Chondrocyte (in vitro differentiated cells): Measurements from ENCODE around the gene ANO4. TPM values are rescaled to one million over a fixed set of nuclear protein-coding genes. Genes with fewer than 3 reads are reported as not detected.
A peak's percentile ranks its signal among the peaks of the same experiment; 100 is the strongest.

ENCODE experiments used
- DNase-seq: peaks from one replicate; pipeline ENCODE4 v3.0.0; 2021; ENCODE audit warnings: mixed read lengths, low spot score
- H3K27ac Mint-ChIP-seq: one replicate; pipeline ENCODE4 v1.8.0; 2021; ENCODE audit warnings: mild to moderate bottlenecking, moderate library complexity, mixed read lengths; ENCODE audit not compliant: unreplicated experiment
- H3K27me3 Mint-ChIP-seq: 2 replicates; pipeline ENCODE4 v1.8.0; 2021; ENCODE audit warnings: low read depth, mixed read lengths
- H3K36me3 Mint-ChIP-seq: 2 replicates; pipeline ENCODE4 v1.8.0; 2021; ENCODE audit warnings: low read depth, mixed read lengths
- H3K4me1 Mint-ChIP-seq: 2 replicates; pipeline ENCODE4 v1.8.0; 2021; ENCODE audit warnings: low read depth, mild to moderate bottlenecking, mixed read lengths
- H3K4me3 Mint-ChIP-seq: one replicate; pipeline ENCODE4 v1.8.0; 2021; ENCODE audit warnings: mild to moderate bottlenecking, moderate library complexity, mixed read lengths; ENCODE audit not compliant: unreplicated experiment
- H3K9me3 Mint-ChIP-seq: 2 replicates; pipeline ENCODE4 v1.8.0; 2021; ENCODE audit warnings: low read depth, mixed read lengths
- total RNA-seq: library from RNA; stranded (reverse); gene quantifications from 3 replicates; pipeline ENCODE4 v1.2.1, GENCODE V29; 2021
- TF ChIP-seq, protein P1 (sequence below): fragments of 200-600 bp; sonication (generic); IDR thresholded peaks from 2 replicates; pipeline ENCODE4 v1.5.0; 2021; ENCODE audit warnings: antibody characterized with exemption, mild to moderate bottlenecking, moderate library complexity

ANO4 gene
- total RNA-seq, 1 donor from 2014 or later: 9.2 TPM

DNA sequence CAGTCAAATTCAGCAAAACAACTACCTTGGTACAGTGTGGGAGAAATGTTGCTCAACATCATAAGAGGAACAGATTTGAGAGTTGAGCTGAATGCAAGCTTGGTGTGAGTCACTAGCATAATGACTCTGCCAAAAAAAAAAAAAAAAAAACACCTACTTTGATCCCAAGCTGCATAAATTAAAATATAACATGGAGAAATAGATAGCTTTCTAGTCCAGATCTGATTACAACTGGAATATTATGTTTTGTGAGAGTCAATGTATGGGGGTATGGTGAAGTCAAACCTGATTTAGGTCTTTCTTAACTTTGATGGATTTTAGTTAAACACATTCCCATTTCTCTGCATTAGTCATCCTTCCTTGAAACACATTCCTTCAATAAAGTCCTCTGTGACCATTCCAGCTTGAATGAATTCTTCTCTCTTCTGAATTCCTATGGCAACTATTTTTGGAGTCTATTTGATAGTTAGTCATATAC, 227.4 kb downstream of the ANO4 start:
- peak overlapping the region; percentile 94 for H3K27ac Mint-ChIP-seq
- TF ChIP-seq, protein P1, sequence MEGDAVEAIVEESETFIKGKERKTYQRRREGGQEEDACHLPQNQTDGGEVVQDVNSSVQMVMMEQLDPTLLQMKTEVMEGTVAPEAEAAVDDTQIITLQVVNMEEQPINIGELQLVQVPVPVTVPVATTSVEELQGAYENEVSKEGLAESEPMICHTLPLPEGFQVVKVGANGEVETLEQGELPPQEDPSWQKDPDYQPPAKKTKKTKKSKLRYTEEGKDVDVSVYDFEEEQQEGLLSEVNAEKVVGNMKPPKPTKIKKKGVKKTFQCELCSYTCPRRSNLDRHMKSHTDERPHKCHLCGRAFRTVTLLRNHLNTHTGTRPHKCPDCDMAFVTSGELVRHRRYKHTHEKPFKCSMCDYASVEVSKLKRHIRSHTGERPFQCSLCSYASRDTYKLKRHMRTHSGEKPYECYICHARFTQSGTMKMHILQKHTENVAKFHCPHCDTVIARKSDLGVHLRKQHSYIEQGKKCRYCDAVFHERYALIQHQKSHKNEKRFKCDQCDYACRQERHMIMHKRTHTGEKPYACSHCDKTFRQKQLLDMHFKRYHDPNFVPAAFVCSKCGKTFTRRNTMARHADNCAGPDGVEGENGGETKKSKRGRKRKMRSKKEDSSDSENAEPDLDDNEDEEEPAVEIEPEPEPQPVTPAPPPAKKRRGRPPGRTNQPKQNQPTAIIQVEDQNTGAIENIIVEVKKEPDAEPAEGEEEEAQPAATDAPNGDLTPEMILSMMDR: no peak
- H3K4me3 Mint-ChIP-seq: no peak overlapping the region
- peaks cover 9% of the 10 kb centered on the region for H3K9me3 Mint-ChIP-seq
- H3K4me1 Mint-ChIP-seq: peaks cover 33% of the 10 kb centered on the region
- H3K27me3 Mint-ChIP-seq: no peaks in the 10 kb centered on the region
- DNase-seq: no peak
- H3K36me3 Mint-ChIP-seq: no peaks in the 10 kb centered on the region

DNA sequence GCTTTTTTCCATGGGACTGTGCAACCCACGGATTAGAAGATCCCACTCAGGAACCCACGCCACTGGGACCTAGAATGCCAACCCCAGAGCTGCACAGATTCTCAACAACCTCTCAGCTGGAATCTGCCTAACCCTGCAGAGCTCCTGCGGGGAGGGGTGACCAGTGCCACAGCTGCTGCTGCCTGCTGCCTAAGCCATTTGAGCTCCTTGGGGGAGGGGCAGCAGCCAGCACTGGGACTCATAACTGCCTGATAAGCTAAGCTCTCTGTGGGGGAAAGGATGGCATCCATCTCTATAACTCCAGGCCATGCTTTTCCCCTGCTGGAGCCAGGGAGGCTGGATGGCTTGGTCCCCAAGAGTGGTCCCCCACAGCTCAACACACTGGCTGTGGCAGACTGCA, 232.6 kb downstream of the ANO4 start:
- Mint-ChIP-seq H3K9me3 (peaks cover 38% of the 10 kb centered on the region), H3K4me1 (peaks cover 5% of the 10 kb centered on the region)

DNA sequence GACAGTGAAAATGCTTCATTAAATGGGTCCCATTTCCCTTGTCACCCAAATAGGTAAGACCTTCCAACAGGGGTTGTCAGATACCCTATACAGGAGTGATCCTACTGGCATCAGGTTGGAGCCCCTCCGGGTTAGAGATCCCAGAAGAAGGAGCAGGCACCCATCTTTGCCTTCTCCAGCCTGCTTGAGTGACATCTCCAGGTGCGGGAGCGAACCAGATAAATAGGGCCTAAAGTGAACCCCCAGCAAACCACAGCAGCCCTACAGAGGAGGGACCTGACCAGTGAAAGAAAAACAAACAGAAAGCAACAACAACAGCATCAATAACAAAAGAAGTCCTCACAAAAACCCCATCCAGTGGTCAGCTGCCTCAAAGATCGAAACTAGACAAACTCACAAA, 233.2 kb downstream of the ANO4 start:
- TF ChIP-seq, protein P1: no peak
- H3K9me3 Mint-ChIP-seq: peaks cover 40% of the 10 kb centered on the region
- DNase-seq: no peak
- peaks cover 23% of the 10 kb centered on the region for H3K36me3 Mint-ChIP-seq
- H3K27ac Mint-ChIP-seq: no peak overlapping the region
- H3K27me3 Mint-ChIP-seq: no peaks in the 10 kb centered on the region
- no peaks in the 10 kb centered on the region for H3K4me1 Mint-ChIP-seq
- H3K4me3 Mint-ChIP-seq: no peak overlapping the region

More for the DNA sequence above, 232.6 kb downstream of the ANO4 start:
- no peak overlapping the region for H3K4me3 Mint-ChIP-seq
- no peak overlapping the region for H3K27ac Mint-ChIP-seq
- peaks cover 23% of the 10 kb centered on the region for H3K36me3 Mint-ChIP-seq
- DNase-seq: no peak
- no peaks in the 10 kb centered on the region for H3K27me3 Mint-ChIP-seq
- TF ChIP-seq, protein P1: no peak

DNA sequence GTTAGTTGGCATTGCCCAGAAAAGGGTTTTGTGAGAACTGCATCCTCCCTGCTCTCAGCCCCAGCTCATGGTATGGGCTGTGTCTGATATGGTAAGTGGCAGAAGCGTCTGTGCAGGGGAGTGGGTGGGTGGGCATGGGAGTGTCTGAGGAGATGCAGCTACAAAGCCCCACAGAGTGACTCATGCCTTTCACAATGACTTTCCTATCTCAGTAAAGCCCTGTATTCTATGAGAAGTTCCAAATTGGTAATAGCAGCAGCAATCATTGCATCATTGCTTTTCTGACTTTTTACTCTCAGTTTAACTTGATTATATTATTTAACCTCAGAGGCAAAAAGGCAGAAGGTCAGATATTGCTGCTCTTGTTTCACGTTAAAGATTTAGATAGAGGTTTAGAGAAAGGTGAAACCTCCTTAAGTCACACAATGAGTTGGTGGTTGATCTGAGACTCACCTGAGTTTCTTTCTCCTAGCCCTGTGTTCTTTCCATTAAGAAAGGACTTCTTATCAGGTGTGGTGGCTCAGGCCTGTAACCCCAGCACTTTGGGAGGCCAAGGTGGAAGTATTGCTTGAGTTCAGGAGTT, 243.8 kb downstream of the ANO4 start:
- Mint-ChIP-seq H3K27me3 (no peaks in the 10 kb centered on the region), H3K4me3 (no peak overlapping the region), H3K27ac (no peak overlapping the region), H3K36me3 (no peaks in the 10 kb centered on the region), H3K9me3 (peaks cover 11% of the 10 kb centered on the region), H3K4me1 (no peaks in the 10 kb centered on the region)
- no peak for DNase-seq
- TF ChIP-seq, protein P1: no peak

DNA sequence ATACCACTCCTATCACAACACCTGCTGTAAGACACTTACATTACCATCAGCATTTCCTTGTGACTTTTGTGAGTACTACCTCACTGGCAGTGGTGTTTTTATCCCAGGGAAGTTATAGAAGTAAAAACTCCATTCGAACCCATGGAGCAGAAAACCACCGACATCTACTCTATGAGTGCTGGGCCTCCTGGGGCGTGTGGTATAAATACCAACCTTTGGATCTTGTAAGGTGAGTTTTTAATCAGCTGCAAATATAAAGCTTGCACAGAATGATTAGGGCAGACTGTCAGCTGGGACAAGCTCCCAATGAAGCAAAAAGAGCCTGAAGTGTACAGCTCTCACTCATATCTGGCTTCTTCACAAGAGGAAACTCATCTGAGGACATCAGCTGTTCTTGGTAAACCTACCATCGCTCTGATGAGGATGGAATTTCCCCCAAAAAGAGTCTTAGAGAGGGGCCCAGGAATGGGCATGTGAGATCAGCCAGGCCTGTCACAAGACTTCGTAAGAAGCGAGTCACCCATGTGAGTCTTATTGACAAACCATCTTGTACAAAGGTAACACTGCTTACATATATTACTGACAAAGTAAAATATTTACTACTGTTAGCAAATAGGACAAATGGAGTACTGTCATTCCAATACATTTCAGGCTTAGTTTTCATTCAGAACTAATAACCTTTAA, 245.4 kb downstream of the ANO4 start:
- Mint-ChIP-seq H3K9me3 (peaks cover 5% of the 10 kb centered on the region), H3K4me3 (no peak overlapping the region), H3K36me3 (no peaks in the 10 kb centered on the region), H3K27me3 (no peaks in the 10 kb centered on the region), H3K4me1 (peaks cover 9% of the 10 kb centered on the region), H3K27ac (no peak overlapping the region)
- DNase-seq: no peak
- TF ChIP-seq, protein P1: no peak
